Esophagus squamous epithelium (tissue), 5 donors: ENCODE data around the gene CBX5. TPM values are rescaled to one million over a fixed set of nuclear protein-coding genes. Genes with fewer than 3 reads are reported as not detected.
"Not testable (repeated sequence)": the region's sequence is repeated elsewhere in the genome, so short reads cannot be mapped to it uniquely, and the experiment has no call there.

Source experiments
- DNase-seq: peaks from one replicate; lab custom pipeline; 2025; lab: John Stamatoyannopoulos, UW
- H3K27ac ChIP-seq, 4 donors: fragments of 200-600 bp; sonication (generic); one replicate each; pipeline ENCODE4 v1.5.1; 2016 to 2019; ENCODE audit warnings: mild to moderate bottlenecking in 1 of 4
- H3K27me3 ChIP-seq, 4 donors: fragments of 200-600 bp; sonication (generic); 1 replicate in 3 of 4; 2 replicates in 1 of 4; pipeline versions ENCODE4 v1.5.1 to v1.6.0; 2017 to 2021; ENCODE audit warnings: antibody characterized with exemption in 1 of 4
- H3K36me3 ChIP-seq, 3 donors: fragments of 200-600 bp; sonication (generic); one replicate each; pipeline ENCODE4 v1.5.1; 2016 to 2019
- H3K4me1 ChIP-seq, 3 donors: fragments of 200-600 bp; sonication (generic); one replicate each; pipeline ENCODE4 v1.5.1; 2017 to 2019
- H3K4me3 ChIP-seq, 4 donors: fragments of 200-600 bp; sonication (generic); 1 replicate in 3 of 4; 2 replicates in 1 of 4; pipeline ENCODE4 v1.5.1; 2016 to 2019; ENCODE audit warnings: mild to moderate bottlenecking in 2 of 4, moderate library complexity in 1 of 4
- H3K9me3 ChIP-seq, 3 donors: fragments of 200-600 bp; sonication (generic); one replicate each; pipeline ENCODE4 v1.5.1; 2016 to 2019
- CTCF ChIP-seq, 6 experiments: fragments of 450-650 bp in 4 of 6; fragments of 200-600 bp in 2 of 6; sonication (generic) in 2 of 6; IDR thresholded peaks; one replicate each; pipeline ENCODE4 v1.5.1; 2016 to 2019; ENCODE audit warnings: antibody characterized with exemption in 6 of 6, mild to moderate bottlenecking in 4 of 6, moderate library complexity in 4 of 6
- POLR2A ChIP-seq, 4 donors: fragments of 450-650 bp; IDR thresholded peaks; one replicate each; pipeline ENCODE4 v1.6.1; 2017; ENCODE audit warnings: antibody characterized with exemption in 4 of 4, mild to moderate bottlenecking in 4 of 4, moderate library complexity in 3 of 4
- WGBS, 2 donors: methylation state at CpG; one replicate each; pipeline ENCODE4 v1.1.5; 2018; 5-methylcytosine and 5-hydroxymethylcytosine counted together
- intact Hi-C: fragments of 100-400 bp; cut with DNase I; formaldehyde crosslinking; loops from one replicate; pipeline ENCODE4 v1.15.0; 2022
- total RNA-seq, 4 donors: library from RNA; depleted of rRNA; stranded (reverse); fragments of >200 nt; gene quantifications; one replicate each; pipeline ENCODE4 v1.1.0, GENCODE V29; 2016
- donor health status: DM: yes; HTN: yes; CAD: no.

The CBX5 gene
- total RNA-seq, 4 donors from 2014 or later = 13.2 to 29.9 (median 23.7) TPM

- intact Hi-C loops = no loop called here
- no peaks in the 10 kb centered on the region for H3K9me3 ChIP-seq
- TF ChIP-seq CTCF (IDR thresholded peaks at IDR 0.05) (peak in 3 of 6 experiments; percentile 15 to 26 (median 20)), POLR2A (IDR thresholded peaks at IDR 0.05) (no peak)
- DNase-seq = no peak
- WGBS, 2 donors = 38 to 49% methylated on average over 5 of the region's 5 CpGs
- peaks cover 26 to 81% (median 33%) of the 10 kb centered on the region in 3 donors for H3K36me3 ChIP-seq
- no peaks in the 10 kb centered on the region for H3K27me3 ChIP-seq
- peak overlapping the region in 2 of 4 donors; percentile 25 to 84 for H3K4me3 ChIP-seq
- peak overlapping the region in 3 of 4 donors; percentile 11 to 65 (median 61) for H3K27ac ChIP-seq
- peaks cover 22 to 81% (median 51%) of the 10 kb centered on the region in 3 donors for H3K4me1 ChIP-seq
These were observed 5.5 kb upstream of the CBX5 start for GRCh38 chr12:54285150-54286041.

- H3K9me3 ChIP-seq, H3K27me3 ChIP-seq, DNase-seq, intact Hi-C loops: not testable (repeated sequence)
- WGBS, 2 donors = 13 to 28% methylated on average over 1 of the region's 2 CpGs
- H3K36me3 ChIP-seq = peaks cover 26 to 81% (median 33%) of the 10 kb centered on the region in 3 donors
- H3K4me1 ChIP-seq = peaks cover 22 to 83% (median 51%) of the 10 kb centered on the region in 3 donors
- peak overlapping the region in 3 of 4 donors; percentile 8 to 96 (median 94) for H3K27ac ChIP-seq
- peak overlapping the region in 3 of 4 donors; percentile 84 to 93 (median 85) for H3K4me3 ChIP-seq
These were observed 4.3 kb upstream of the CBX5 start for GRCh38 chr12:54284070-54284780.

- DNase-seq = no peak
- no peak for TF ChIP-seq POLR2A (IDR thresholded peaks at IDR 0.05)
- TF ChIP-seq CTCF (IDR thresholded peaks at IDR 0.05) = no peak
- H3K4me3 ChIP-seq = peak overlapping the region; percentile 51 to 93 (median 84)
- H3K27ac ChIP-seq = peak overlapping the region in 3 of 4 donors; percentile 24 to 96 (median 94)
- peaks cover 26 to 71% (median 33%) of the 10 kb centered on the region in 3 donors for H3K36me3 ChIP-seq
- H3K4me1 ChIP-seq = peaks cover 28 to 83% (median 52%) of the 10 kb centered on the region in 3 donors
- intact Hi-C loops = no loop called here
- H3K9me3 ChIP-seq = no peaks in the 10 kb centered on the region
- no peaks in the 10 kb centered on the region for H3K27me3 ChIP-seq
- WGBS, 2 donors = 20 to 36% methylated on average over 11 of the region's 11 CpGs
These were observed 3.1 kb upstream of the CBX5 start for GRCh38 chr12:54282949-54283593.

GRCh38 chr12:54281694-54282093 is 1.8 kb upstream of the CBX5 start:
- intact Hi-C loops, H3K9me3 ChIP-seq, DNase-seq, H3K27me3 ChIP-seq: not testable (repeated sequence)
- peak overlapping the region; percentile 88 to 98 (median 95) for H3K27ac ChIP-seq
- H3K36me3 ChIP-seq = peaks cover 18 to 58% (median 24%) of the 10 kb centered on the region in 3 donors
- peaks cover 34 to 83% (median 51%) of the 10 kb centered on the region in 3 donors for H3K4me1 ChIP-seq
- 3 to 8% methylated on average over 4 of the region's 4 CpGs for WGBS, 2 donors
- H3K4me3 ChIP-seq = peak overlapping the region; percentile 51 to 93 (median 84)

GRCh38 chr12:54281261-54281638 is 1.3 kb upstream of the CBX5 start:
- not testable (repeated sequence) for DNase-seq
- WGBS, 2 donors = 0% methylated on average over 6 to 10 of the region's 10 CpGs

More at GRCh38 chr12:54281261-54281638, 1.3 kb upstream of the CBX5 start:
- H3K4me1 ChIP-seq = peaks cover 34 to 81% (median 47%) of the 10 kb centered on the region in 3 donors
- H3K9me3 ChIP-seq, H3K27me3 ChIP-seq, intact Hi-C loops: not testable (repeated sequence)
- peak overlapping the region; percentile 88 to 98 (median 95) for H3K27ac ChIP-seq
- H3K36me3 ChIP-seq = peaks cover 18 to 53% (median 23%) of the 10 kb centered on the region in 3 donors
- H3K4me3 ChIP-seq = peak overlapping the region; percentile 51 to 93 (median 84)
